Measurements from ENCODE around the gene FN1. TPM values are rescaled to one million over a fixed set of nuclear protein-coding genes. Genes with fewer than 3 reads are reported as not detected.

Gene FN1
- total RNA-seq, 4 donors from 2014 or later: 169 to 686 (median 215) TPM

DNA sequence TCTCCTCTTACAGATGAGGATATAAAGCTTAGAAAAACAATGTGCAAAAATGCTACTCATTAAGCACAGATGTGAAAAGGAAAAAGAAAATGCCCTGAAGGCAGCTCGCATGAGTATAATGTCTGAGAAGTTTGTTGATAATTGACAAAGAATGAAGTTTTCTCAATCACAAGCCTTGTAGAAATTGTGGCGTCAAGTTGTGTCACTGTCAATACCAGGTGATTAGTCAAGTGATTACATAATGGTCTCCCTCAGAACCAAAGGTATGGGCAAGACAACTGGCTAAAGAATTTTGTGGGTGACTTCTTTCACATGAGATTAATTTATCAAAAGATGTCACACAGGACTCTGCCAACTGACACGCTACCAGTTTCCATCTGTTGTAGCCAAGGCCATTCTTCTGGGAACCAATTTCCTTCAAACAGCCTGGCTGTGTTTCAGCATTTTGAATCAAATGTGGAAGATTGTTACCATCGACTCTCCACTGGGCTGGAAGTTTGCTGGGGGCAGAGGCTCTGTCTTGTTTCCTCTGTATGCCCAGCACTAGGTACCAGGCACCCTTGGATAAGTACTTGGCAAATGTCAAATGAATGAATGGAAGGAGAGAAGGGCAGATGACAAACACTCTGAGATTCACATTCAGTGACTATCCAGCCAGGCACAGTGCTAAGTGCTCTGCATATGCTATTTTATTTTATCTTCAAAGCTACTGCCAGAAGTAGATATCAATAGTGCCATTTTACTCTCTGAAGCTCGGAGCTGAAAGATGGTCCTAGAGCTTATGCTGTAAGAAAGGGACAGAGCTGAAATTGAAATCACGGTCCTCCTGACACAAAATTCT lies 5.9 kb upstream of the FN1 start:
- Histone ChIP-seq H3K27me3 (peaks cover 24% of the 10 kb centered on the region), H3K4me1 (peaks cover 0 to 10% (median 4%) of the 10 kb centered on the region in 4 donors), H3K9me3 (no peaks in the 10 kb centered on the region), H3K27ac (no peak overlapping the region), H3K4me3 (no peak overlapping the region), H3K36me3 (no peaks in the 10 kb centered on the region)
- no peak for DNase-seq
- no peak for TF ChIP-seq EP300 (IDR thresholded peaks at IDR 0.05; ENCODE audit: low read depth)
- TF ChIP-seq POLR2A (IDR thresholded peaks at IDR 0.05): no peak
- TF ChIP-seq POLR2AphosphoS5 (IDR thresholded peaks at IDR 0.05): no peak
- TF ChIP-seq, protein P1, sequence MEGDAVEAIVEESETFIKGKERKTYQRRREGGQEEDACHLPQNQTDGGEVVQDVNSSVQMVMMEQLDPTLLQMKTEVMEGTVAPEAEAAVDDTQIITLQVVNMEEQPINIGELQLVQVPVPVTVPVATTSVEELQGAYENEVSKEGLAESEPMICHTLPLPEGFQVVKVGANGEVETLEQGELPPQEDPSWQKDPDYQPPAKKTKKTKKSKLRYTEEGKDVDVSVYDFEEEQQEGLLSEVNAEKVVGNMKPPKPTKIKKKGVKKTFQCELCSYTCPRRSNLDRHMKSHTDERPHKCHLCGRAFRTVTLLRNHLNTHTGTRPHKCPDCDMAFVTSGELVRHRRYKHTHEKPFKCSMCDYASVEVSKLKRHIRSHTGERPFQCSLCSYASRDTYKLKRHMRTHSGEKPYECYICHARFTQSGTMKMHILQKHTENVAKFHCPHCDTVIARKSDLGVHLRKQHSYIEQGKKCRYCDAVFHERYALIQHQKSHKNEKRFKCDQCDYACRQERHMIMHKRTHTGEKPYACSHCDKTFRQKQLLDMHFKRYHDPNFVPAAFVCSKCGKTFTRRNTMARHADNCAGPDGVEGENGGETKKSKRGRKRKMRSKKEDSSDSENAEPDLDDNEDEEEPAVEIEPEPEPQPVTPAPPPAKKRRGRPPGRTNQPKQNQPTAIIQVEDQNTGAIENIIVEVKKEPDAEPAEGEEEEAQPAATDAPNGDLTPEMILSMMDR (IDR thresholded peaks at IDR 0.05): no peak
- intact Hi-C loops (cut with DNase I; ENCODE audit: low total_unique reads): no loop called here
- in situ Hi-C loops (cut with MboI; ENCODE audit: low pct_ligation_motif_present in 1 of 4, low pct_unique_long_range_greater_than_20kb in 1 of 4, low sequenced_read_pairs in 3 of 4): no loop called here
- 78 to 79% methylated on average over 5 to 6 of the region's 6 CpGs for WGBS, 2 donors (ENCODE audit: low coverage in 1 of 2)

DNA sequence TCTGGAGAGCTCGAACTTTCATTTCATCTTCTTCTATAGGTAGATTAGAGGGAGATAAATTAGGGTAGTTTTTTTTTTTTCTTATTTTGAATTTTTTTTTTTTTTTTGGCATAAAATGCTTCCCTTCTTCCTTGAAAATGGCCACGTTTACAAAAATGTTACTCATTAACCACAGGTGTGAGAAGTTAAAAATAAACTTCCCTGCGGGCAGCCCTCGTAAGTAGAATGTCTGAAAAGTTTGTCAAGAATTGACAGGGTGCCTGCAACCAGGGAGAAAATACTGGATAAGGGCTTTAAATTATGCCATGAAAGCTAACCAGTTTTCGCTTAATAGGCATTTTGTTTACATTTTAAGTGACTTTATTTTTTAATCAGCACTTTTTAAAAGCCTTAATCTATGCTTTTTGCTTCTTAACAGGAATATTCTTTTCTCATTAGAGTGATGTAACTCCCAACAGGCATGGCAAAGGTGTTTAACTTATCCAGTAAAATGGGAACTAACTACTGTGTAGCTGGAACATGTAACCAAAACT lies 4.2 kb upstream of the FN1 start:
- Histone ChIP-seq H3K4me3 (no peak overlapping the region), H3K27ac (no peak overlapping the region), H3K27me3 (peaks cover 41% of the 10 kb centered on the region), H3K36me3 (no peaks in the 10 kb centered on the region), H3K9me3 (no peaks in the 10 kb centered on the region), H3K4me1 (peaks cover 0 to 25% (median 10%) of the 10 kb centered on the region in 4 donors)
- TF ChIP-seq, protein P1 (IDR thresholded peaks at IDR 0.05): no peak
- TF ChIP-seq POLR2A (IDR thresholded peaks at IDR 0.05) (no peak), EP300 (IDR thresholded peaks at IDR 0.05; ENCODE audit: low read depth) (no peak), POLR2AphosphoS5 (IDR thresholded peaks at IDR 0.05) (no peak)
- 41 to 56% methylated on average over 5 of the region's 5 CpGs for WGBS, 2 donors (ENCODE audit: low coverage in 1 of 2)
- no peak for DNase-seq
- intact Hi-C loops (cut with DNase I; ENCODE audit: low total_unique reads) (loop anchor here (10.0 kb wide), 1 partner anchor 185 kb away; no protein-coding TSS in a partner anchor), in situ Hi-C loops (cut with MboI; ENCODE audit: low pct_ligation_motif_present in 1 of 4, low pct_unique_long_range_greater_than_20kb in 1 of 4, low sequenced_read_pairs in 3 of 4) (no loop called here)

DNA sequence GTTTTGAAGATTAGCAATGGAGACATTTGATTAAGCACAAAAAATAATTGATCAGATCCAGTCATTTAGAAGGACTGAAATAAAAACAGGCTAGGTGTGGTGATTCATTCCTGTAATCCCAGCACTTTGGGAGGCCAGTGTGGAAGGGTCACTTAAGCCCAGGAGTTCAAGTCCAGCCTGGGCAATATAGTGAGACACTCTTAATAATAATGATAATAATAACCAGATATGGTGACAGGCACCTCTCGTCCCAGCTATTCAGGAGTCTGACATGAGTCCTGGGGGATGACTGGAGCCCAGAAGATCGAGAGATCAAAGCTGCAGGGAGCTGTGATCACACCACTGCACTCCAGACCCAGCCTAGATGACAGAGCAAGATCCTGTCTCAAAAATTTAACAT lies 3.5 kb upstream of the FN1 start:
- WGBS, 2 donors (ENCODE audit: low coverage in 1 of 2): 79 to 81% methylated on average over 2 of the region's 2 CpGs
- intact Hi-C loops (cut with DNase I; ENCODE audit: low total_unique reads): loop anchor here (10.0 kb wide), 1 partner anchor 185 kb away; no protein-coding TSS in a partner anchor

DNA sequence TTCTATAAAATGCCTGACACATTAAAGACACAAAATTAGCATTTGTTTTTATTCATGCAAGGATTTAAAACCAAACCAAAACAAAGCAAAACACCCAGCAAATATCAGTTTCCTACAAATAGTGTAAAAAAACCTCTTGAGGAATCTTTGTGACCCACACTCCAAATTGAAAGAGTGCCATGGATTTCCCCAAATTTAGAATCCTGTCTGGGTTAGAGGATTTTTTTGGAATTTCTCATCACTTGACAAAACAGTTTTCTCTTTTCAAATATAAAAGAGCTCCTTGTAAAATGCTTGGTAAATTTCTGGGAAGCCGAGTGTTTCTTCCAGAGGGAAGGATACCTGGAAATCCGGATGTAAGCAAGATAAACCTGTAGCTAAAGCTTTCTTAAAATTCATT lies 1.7 kb upstream of the FN1 start:
- DNase-seq: no peak
- in situ Hi-C loops (cut with MboI; ENCODE audit: low pct_ligation_motif_present in 1 of 4, low pct_unique_long_range_greater_than_20kb in 1 of 4, low sequenced_read_pairs in 3 of 4): no loop called here
- WGBS, 2 donors (ENCODE audit: low coverage in 1 of 2): 55 to 66% methylated on average over 2 of the region's 2 CpGs
- intact Hi-C loops (cut with DNase I; ENCODE audit: low total_unique reads): loop anchor here (10.0 kb wide), 1 partner anchor 187 kb away; no protein-coding TSS in a partner anchor
- H3K36me3 ChIP-seq: no peaks in the 10 kb centered on the region
- peak overlapping the region; percentile 86 to 91 (median 88) for H3K27ac ChIP-seq
- H3K4me1 ChIP-seq: peaks cover 0 to 25% (median 10%) of the 10 kb centered on the region in 4 donors
- TF ChIP-seq POLR2A (IDR thresholded peaks at IDR 0.05): no peak
- TF ChIP-seq POLR2AphosphoS5 (IDR thresholded peaks at IDR 0.05): no peak
- TF ChIP-seq, protein P1 (IDR thresholded peaks at IDR 0.05): no peak
- TF ChIP-seq EP300 (IDR thresholded peaks at IDR 0.05; ENCODE audit: low read depth): no peak
- H3K4me3 ChIP-seq: peak overlapping the region in 1 of 4 donors; percentile 68
- peaks cover 53% of the 10 kb centered on the region for H3K27me3 ChIP-seq
- no peaks in the 10 kb centered on the region for H3K9me3 ChIP-seq

More for the DNA sequence above, 3.5 kb upstream of the FN1 start:
- no peaks in the 10 kb centered on the region for H3K9me3 ChIP-seq
- no peak overlapping the region for H3K27ac ChIP-seq
- H3K4me1 ChIP-seq: peaks cover 0 to 25% (median 10%) of the 10 kb centered on the region in 4 donors
- in situ Hi-C loops (cut with MboI; ENCODE audit: low pct_ligation_motif_present in 1 of 4, low pct_unique_long_range_greater_than_20kb in 1 of 4, low sequenced_read_pairs in 3 of 4): no loop called here
- no peak for DNase-seq
- peaks cover 48% of the 10 kb centered on the region for H3K27me3 ChIP-seq
- TF ChIP-seq POLR2A (IDR thresholded peaks at IDR 0.05) (no peak), POLR2AphosphoS5 (IDR thresholded peaks at IDR 0.05) (no peak), EP300 (IDR thresholded peaks at IDR 0.05; ENCODE audit: low read depth) (no peak)
- TF ChIP-seq, protein P1 (IDR thresholded peaks at IDR 0.05): no peak
- H3K4me3 ChIP-seq: no peak overlapping the region
- H3K36me3 ChIP-seq: no peaks in the 10 kb centered on the region

Data from transverse colon (tissue), 4 donors.